Astrocyte of the spinal cord (primary cell): ENCODE measurements around the gene EFNB1.
A peak's percentile ranks its signal among the peaks of the same experiment; 100 is the strongest.

Experiments used
- DNase-seq: peaks from one replicate; pipeline ENCODE4 v3.0.0; 2011; ENCODE audit warnings: low read depth, low spot score
- H3K4me3 ChIP-seq: 2 replicates; pipeline ENCODE4 v1.5.1; 2011; ENCODE audit warnings: low read depth, mild to moderate bottlenecking, low read length, moderate library complexity
- CTCF ChIP-seq: IDR thresholded peaks from 2 replicates; pipeline ENCODE4 v1.5.1; 2012; ENCODE audit warnings: low read depth, mild to moderate bottlenecking, low read length, inconsistent platforms
- in situ Hi-C: cut with HindIII; loops from 2 replicates; pipeline ENCODE4 v1.10.0; 2017; ENCODE audit warnings: low sequenced_read_pairs

EFNB1 gene

GRCh38 chrX:68868316-68868715 is 39.5 kb downstream of the EFNB1 start:
- DNase-seq = peak; percentile 5
- in situ Hi-C loops = no loop called here

GRCh38 chrX:68868902-68869800 is 40.3 kb downstream of the EFNB1 start:
- DNase-seq = no peak
- in situ Hi-C loops = no loop called here
- no peak for TF ChIP-seq CTCF
- no peak overlapping the region for H3K4me3 ChIP-seq

More at GRCh38 chrX:68868316-68868715, 39.5 kb downstream of the EFNB1 start:
- no peak for TF ChIP-seq CTCF
- no peak overlapping the region for H3K4me3 ChIP-seq

- in situ Hi-C loops = no loop called here
- no peak overlapping the region for H3K4me3 ChIP-seq
- no peak for DNase-seq
- TF ChIP-seq CTCF = no peak
Observed at GRCh38 chrX:68870357-68870756, 41.5 kb downstream of the EFNB1 start.

GRCh38 chrX:68872171-68872570 is 43.4 kb downstream of the EFNB1 start:
- in situ Hi-C loops = no loop called here
- TF ChIP-seq CTCF = no peak
- H3K4me3 ChIP-seq = no peak overlapping the region
- DNase-seq = no peak

GRCh38 chrX:68874076-68874475 is 45.3 kb downstream of the EFNB1 start:
- no peak for TF ChIP-seq CTCF
- no peak for DNase-seq
- no peak overlapping the region for H3K4me3 ChIP-seq
- in situ Hi-C loops = no loop called here

- in situ Hi-C loops = no loop called here
- no peak overlapping the region for H3K4me3 ChIP-seq
- DNase-seq = no peak
- TF ChIP-seq CTCF = no peak
Observed at GRCh38 chrX:68876731-68877130, 47.9 kb downstream of the EFNB1 start.
